ENCODE results near the gene EMCN. TPM values are rescaled to one million over a fixed set of nuclear protein-coding genes. Genes with fewer than 3 reads are reported as not detected.
"Not testable (repeated sequence)": the region's sequence is repeated elsewhere in the genome, so short reads cannot be mapped to it uniquely, and the experiment has no call there.

EMCN gene, protein sequence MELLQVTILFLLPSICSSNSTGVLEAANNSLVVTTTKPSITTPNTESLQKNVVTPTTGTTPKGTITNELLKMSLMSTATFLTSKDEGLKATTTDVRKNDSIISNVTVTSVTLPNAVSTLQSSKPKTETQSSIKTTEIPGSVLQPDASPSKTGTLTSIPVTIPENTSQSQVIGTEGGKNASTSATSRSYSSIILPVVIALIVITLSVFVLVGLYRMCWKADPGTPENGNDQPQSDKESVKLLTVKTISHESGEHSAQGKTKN
- total RNA-seq, result 10 to 100 TPM; 39.4 to 41.5 TPM
- long read RNA-seq, donor 1, full-length matches to known transcripts, result 13 of 26 reads
- long read RNA-seq, donor 1, partial matches to known transcripts, result 5 of 26 reads
- long read RNA-seq, donor 1, other reads (novel, unspliced or antisense), result 8 of 26 reads
- long read RNA-seq, donor 2, full-length matches to known transcripts, result 38 of 51 reads
- long read RNA-seq, donor 2, partial matches to known transcripts, result 2 of 51 reads
- long read RNA-seq, donor 2, other reads (novel, unspliced or antisense), result 11 of 51 reads

DNA sequence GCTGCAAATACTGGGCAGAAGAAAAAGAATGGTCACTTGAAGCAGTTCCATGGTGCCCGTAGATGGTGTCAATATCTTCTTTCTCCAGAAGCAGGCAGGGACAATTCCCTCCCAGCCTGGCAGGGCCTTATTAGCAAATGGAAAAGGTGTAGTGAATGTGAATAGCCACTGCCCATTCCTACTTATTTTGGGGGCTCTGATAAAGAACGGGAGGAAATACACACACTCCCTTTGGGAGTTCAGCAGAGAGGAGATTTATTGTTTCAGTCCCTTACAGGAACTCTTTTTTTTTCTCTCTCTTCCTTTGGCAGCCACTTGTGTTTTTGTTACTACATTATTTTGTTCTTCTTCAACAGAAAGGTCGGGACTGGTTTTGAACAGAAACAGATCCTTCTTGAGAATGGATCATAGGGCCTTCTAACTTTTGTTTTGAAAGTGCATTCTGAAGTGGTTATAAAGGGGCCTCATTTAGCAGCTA is at the start of gene EMCN:
Gene EMCN, minus strand, starts transcription at position 159 of the 478 bp plus-strand sequence. Its CDS starts 108 bp downstream, at position 51.
- intact Hi-C loops (cut with DNase I), result no loop called here
- DNase-seq (ENCODE audit: low spot score), result no peak

DNA sequence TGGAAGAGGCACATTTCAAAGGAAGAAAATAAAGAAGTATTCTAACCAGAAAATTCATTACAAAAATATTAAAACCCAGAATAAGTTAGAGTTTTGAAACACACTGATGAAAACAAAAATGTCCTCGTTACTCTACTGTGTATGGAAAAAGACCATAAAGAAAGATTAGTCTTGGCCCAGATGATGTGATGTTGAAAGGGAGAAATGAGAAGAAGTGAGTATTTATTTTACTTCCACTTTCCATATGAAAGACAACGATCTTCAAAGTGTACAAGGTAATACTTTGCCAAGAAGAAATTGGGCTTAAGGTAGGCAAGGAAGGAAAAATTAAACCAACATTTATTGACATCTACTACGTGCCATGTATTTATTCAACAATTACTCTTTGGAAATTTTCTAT is 48.6 kb upstream of the EMCN start:
- intact Hi-C loops (cut with DNase I), result no loop called here

DNA sequence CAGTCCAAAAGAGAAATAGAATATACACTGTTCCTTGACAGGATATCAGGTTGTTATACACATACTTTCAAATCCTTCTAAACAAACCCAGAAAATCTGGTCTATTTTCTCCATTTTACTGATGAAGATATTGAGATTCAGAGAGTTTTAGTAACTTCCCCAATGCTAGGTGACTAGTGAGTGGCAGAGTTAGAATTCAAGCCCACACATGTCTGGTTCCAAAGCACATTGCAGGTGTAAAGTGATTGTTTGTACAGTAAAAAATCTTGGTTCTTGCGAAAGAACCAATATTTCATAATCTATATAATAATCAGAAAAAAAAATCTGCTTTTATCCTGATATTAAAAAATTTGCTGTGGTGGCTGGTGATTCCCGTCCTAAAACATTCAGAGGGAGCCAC is 39.5 kb upstream of the EMCN start:
- DNase-seq (ENCODE audit: low spot score), result no peak
- intact Hi-C loops (cut with DNase I), result no loop called here

More for the DNA sequence above, 48.6 kb upstream of the EMCN start:
- no peak for DNase-seq (ENCODE audit: low spot score)

DNA sequence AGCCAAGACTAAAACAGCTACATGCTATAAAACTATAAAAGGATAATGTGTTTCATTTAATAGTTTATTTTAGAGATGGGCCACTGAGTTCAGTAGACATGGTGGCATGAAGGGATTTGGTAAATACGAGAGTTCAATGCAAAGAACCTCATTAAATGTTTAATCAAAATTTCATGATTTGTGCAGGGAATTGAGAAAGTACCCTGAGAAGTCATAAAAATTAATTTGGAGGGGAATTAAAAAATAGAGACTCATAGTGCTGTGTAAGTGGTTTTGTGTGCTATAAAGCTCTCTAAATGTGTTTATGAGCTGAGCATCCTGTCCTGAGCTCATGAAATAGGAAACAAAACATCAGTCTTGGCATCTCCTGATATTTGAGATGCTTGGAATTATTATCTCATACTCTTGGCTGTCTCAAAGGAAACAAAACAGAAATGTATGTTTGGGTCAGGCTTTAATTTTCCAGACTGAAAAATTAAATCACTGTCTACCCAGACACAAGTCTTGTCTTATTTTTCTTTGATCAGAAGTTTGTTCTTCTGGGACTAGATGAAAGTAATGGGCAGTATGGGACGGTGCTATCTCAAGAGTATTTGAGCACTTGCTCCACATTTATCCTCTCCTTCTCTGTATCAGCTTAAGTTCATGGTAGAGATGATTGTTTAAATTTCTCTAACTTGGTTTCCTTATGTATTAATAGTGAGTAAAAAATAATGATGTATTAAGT is 38.0 kb upstream of the EMCN start:
- intact Hi-C loops (cut with DNase I), result no loop called here
- no peak for DNase-seq (ENCODE audit: low spot score)

DNA sequence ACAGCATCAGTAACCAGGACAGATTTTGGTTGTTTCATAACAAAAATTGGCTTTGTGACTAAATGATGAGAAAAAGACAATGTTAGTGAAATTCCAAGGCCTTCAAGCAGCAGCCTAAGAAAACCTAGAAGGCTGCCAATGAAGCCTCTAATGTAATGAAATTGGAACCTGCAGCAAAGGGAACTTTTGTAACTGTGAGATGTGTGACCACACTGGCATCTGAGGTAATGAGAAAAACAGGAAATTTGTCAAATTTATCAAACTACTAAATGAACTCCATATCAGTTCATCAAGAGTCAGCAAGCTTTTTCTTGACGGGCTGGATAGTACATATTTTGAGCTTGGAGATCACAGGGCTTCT is 30.4 kb upstream of the EMCN start:
- intact Hi-C loops (cut with DNase I), result no loop called here
- no peak for DNase-seq (ENCODE audit: low spot score)

DNA sequence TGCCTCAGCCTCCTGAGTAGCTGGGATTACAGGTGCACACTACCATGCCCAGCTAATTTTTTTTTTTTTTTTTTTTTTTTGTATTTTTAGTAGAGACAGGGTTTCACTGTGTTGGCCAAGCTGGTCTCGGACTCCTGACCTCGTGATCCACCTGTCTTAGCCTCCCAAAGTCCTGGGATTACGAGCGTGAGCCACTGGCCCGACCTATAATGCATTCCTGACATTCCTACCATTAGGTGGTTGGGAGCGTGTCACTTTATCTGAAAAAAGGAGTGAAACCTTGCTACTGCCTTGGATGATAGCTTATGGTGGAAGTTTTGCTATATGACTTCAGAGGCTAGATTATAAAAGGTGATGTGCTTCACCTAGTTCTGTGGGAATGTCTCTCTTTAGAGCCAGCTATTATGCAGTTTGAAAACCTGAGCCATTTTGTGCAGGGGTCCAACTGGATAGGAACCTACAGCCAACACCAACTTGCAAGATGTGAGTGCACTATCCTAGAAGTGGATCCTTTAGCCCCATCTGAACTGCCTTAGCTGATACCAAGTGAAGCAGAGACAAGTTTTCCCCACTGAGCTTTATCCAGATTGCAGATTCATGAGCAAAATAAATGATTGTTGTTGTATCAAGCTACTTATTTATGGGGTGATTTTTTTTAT is 29.8 kb upstream of the EMCN start:
- no peak for DNase-seq (ENCODE audit: low spot score)
- intact Hi-C loops (cut with DNase I), result no loop called here

DNA sequence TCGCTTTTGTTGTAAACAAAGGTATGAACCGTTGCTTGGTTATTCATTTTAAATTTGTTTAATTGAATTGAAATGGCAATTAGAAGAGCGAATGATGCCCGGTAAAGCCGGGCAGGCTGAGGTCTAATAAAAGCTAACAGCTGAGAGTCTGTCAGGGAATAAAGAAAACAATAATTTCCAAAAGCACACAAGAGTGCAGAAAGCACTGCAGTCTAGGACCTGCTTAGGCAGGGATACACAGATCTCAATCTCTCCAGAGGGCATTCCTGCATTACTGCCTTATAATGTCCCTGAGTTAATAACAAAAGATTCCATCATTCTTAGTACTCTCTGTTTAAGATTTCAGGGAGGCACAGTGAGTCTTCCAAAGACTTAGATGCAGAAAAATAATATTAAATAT is 27.6 kb upstream of the EMCN start:
- no peak for DNase-seq (ENCODE audit: low spot score)
- intact Hi-C loops (cut with DNase I), result no loop called here

DNA sequence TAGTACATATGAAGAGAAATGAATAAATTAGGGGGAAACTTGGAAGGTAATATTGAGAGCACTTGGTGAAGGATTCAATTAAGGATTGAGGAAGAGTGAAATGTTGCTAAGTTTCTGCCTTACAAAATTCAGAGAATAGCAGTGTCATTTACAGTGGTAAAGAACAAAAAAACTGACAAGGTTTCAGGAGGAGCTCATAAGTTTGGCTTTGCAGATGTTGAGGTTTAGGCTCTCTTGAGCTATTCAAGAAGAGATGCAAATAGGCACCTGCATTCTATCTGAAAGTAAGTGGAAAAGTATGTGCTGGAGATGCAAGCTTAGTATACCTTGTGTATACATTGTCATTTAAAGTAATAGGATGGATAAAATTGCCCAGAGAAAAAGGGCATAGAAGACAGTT is 22.3 kb upstream of the EMCN start:
- DNase-seq (ENCODE audit: low spot score), result no peak
- intact Hi-C loops (cut with DNase I), result no loop called here

DNA sequence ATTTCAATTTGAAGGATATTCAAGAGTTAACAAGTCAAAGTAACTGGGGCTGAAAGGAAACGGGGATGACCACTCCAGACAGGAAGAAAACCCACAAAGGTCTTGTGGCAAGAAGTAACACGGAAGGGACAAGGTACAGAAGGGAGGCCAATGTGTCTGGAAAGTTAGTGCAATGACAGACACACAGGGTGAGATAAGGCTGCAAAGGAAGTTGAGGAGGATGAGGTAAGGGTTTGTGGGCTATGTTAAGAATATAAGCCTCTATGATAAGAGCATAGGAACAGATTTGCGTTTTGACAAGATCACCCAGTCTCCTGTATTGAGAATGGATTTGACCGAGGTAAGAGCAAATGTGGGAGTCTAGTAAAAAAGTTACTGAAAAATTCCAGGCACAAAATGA is 21.9 kb upstream of the EMCN start:
- DNase-seq (ENCODE audit: low spot score), result no peak
- intact Hi-C loops (cut with DNase I), result no loop called here

DNA sequence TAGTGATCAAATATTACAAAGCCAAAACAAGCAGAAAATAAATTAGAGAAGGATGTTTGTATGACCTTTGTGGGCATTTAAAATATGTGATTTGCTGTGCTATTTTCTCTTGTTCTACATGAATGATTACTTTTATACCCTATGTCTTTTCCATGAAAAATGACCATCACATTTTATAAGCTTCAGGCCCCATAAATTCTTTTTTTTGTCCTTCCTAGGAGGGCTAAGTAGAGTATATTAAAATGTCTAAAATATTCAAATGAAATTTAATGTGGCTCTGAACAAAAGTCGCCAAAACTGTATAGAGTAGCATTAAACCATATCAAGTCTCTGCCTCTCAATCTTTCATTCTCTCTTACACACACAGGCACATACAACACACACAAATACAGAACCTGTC is 15.9 kb upstream of the EMCN start:
- no peak for DNase-seq (ENCODE audit: low spot score)
- intact Hi-C loops (cut with DNase I), result no loop called here

DNA sequence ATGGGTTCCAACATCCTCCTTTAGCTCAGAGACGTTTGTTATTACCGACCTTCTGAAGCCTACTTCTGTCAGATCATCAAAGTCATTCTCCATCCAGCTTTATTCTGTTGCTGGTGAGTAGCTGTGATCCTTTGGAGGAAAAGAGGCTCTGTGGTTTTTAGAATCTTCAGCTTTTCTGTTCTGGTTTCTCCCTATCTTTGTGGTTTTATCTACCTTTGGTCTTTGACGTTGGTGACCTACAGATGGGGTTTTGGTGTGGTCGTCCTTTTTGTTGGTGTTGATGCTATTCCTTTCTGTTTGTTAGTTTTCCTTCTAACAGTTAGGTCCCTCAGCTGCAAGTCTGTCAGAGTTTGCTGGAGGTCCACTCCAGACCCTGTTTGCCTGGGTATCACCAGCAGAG is 12.3 kb upstream of the EMCN start:
- intact Hi-C loops (cut with DNase I), result not testable (repeated sequence)

DNA sequence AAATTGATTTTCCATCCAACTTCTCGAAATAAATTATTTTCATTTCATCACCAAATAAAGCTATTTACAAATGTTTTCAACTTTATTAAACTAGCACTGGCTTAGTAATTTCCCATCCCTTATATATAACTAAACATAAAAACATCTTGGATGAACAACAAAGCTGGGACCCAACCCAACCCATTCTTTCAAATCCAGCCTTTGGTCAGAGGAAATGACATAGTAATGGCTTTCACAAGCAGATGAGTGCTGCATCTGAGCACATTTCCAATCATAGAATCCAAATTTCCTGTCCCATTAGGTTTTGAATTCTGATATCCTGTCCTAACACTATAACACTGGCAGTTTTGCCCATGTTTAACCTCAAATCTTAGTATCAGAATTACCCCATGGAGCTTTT is 7.9 kb upstream of the EMCN start:
- intact Hi-C loops (cut with DNase I), result no loop called here
- no peak for DNase-seq (ENCODE audit: low spot score)

More for the DNA sequence above, 12.3 kb upstream of the EMCN start:
- DNase-seq (ENCODE audit: low spot score), result not testable (repeated sequence)

DNA sequence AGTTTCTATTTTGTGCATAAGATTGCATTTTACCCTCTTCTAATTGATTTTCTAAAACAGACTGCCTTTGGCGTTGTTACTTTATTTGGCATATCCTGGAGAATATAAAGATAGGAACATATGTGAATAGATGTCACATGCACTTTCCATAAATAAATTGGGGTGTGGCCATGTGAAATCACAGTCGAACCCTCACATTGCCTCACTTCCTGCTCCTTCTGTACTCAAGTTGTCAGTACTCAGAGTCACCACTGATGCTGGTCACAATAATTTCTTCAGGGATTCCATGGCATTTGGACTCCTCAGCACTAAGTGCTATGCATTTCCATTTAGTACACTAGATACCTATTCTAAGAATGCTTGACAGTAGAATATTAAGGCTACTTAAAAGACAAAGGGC is 1.4 kb upstream of the EMCN start:
- DNase-seq (ENCODE audit: low spot score), result no peak
- intact Hi-C loops (cut with DNase I), result no loop called here

DNA sequence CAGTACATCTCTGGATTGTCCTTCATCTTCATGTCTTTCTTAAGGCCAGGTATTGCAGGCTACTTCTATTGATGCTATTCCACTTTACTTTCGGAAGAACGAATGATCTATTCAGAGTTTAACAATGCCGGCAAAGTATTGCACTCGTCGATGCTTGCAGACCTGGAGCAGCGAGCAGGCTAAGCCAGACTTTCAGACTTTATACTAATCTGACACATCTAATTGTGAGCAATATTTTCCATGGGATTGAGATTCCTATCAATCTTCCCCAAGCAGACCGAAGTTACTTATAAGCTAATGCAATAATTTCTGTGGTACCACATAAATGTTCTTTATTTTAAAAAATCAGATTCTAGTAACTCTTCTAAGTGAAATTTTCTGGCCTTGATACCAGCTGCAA is 1.6 kb downstream of the EMCN start:
- DNase-seq (ENCODE audit: low spot score), result no peak
- intact Hi-C loops (cut with DNase I), result no loop called here

DNA sequence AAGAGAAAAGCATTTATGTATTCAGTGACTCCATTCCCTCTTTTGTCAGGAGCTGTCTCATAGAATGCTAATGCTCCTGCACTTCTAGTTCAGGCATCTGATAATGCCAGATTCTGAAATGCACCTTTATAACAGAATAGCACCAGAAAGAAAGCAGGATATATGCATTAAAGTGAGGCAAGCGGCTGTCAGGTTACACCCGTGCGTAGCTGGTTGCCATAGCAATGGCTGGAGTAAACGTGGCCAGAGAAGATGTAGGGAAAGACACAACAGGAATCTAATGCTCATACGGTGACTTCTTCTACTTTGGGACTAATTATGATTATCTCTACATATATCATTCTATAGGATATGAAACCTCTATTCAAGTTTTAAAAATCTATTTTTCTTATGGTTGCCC is 5.9 kb downstream of the EMCN start:
- DNase-seq (ENCODE audit: low spot score), result no peak
- intact Hi-C loops (cut with DNase I), result no loop called here

DNA sequence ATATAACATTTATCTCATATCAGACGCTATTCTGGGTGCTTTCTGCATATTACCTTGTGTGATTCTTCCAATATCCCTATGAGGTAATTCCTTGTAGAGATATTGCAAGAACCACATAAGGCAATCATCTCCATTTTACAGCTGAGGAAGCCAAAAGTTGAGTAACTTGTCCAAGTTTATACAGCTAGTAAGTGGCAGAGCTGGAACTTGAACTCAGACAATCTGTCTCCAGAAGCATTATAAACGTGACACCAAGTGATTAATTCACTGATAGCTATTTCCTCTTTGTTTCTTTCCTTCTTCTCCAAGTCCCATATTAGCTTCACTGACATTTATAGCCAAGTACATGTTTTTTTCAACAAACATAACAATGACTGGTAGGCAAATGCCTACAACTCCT is 7.3 kb downstream of the EMCN start:
- intact Hi-C loops (cut with DNase I), result no loop called here
- DNase-seq (ENCODE audit: low spot score), result no peak

DNA sequence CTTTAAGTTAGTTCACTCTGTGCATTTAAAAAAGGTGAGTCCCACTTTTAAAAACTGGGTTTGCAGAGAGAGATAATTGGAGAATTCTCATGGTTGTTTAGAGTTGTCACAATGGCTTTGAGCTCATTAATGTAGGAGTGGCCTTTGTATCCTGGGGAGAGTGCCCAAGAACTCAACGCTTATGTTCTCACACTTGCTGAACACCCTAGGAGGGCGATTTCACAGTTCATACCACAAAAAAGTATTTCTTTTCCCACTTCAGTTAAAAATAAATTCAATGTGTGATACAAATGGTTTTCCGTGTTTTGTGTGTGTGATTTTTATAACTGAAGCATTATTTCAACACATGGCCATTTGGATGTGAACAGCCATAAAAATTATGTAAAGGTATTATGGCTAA is 8.4 kb downstream of the EMCN start:
- intact Hi-C loops (cut with DNase I), result no loop called here
- DNase-seq (ENCODE audit: low spot score), result no peak

DNA sequence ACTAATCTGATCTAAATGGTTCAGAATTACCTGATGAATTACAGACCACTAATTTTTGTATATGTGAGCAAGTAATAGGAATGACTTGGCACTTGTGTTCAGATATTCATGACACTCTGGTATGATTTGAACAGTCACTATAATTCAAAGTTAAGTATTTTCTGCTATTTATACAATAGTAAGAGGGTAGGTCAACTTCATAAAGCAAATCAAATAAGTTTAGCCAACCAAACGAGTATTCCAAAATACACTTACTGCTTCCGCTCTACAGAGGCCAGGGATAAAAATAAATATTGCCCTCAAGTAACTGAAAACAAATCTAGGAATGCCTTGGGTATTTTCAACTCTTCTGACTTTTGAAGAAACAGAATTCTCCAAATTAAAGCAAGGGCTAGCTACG is 9.1 kb downstream of the EMCN start:
- intact Hi-C loops (cut with DNase I), result no loop called here
- no peak for DNase-seq (ENCODE audit: low spot score)

DNA sequence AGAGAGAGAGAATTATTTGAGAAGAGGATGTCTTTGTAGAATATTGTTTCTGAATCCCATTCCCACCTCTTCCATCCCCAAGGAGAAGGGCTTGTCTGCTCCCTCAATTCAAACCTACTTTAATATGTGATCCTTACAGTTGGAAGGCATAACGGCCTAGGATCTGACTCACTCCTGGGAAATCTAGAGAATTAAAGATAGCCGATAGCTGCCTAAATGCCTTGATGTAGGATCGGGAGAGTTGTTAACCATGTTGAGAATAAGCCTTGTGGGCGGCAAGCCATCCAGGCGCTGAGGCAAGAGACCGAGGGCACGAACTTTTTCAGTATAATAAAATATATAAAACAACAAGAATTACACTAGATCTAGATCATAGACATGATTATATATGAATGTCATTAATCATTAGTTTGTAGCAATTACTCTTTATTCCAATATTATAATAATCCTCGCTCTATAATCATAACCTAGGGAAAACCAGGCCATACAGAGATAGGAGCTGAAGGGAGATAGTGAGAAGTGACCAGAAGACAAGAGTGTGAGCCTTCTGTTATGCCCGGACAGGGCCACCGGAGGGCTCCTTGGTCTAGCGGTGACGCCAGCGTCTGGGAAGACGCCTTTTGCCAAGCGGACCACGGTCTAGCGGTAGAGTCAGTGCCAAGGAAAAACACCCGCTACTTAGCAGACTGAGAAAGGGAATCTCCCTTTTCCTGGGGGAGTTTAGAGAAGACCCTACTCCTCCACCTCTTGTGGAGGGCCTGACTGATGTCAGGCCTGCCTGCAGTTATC is 13.5 kb downstream of the EMCN start:
- DNase-seq (ENCODE audit: low spot score), result no peak
- intact Hi-C loops (cut with DNase I), result no loop called here

All from posterior vena cava (tissue), 2 donors.